IMR-90 (cell line): Measurements from ENCODE around the gene FGD3. TPM values are rescaled to one million over a fixed set of nuclear protein-coding genes. Genes with fewer than 3 reads are reported as not detected.

Experiments
- ATAC-seq: fragments of 200-7000 bp; cut with Tn5 transposase; 2 replicates; pipeline ENCODE4 v1.9.1; 2020; ENCODE audit warnings: low read depth, mild to moderate bottlenecking, moderate library complexity
- BruUV-seq: library from RNA; stranded (reverse); fragments of 400-500 nt; replicated peaks from 2 replicates; lab custom pipeline; 2021; lab: Mats Ljungman, UMichigan
- CTCF ChIA-PET: fragments of 300-600 bp; formaldehyde crosslinking; extraction: SDS; loops from one replicate; lab custom pipeline; 2021; ENCODE audit warnings: antibody characterized with exemption; lab: Yijun Ruan, JAX
- POLR2A ChIA-PET: fragments of 300-600 bp; sonication (Branson Sonifier 250); formaldehyde crosslinking; loops from one replicate; lab custom pipeline; 2022; ENCODE audit warnings: antibody characterized with exemption; ENCODE audit not compliant: unreplicated experiment; lab: Charles Lee
- DNase-seq: peaks from one replicate; pipeline ENCODE4 v3.0.0; 2013
- H2AFZ ChIP-seq: replicated peaks from 2 replicates; pipeline ENCODE3; 2013; ENCODE audit warnings: low read length, mild to moderate bottlenecking; ENCODE audit not compliant: poor library complexity
- H2AK5ac ChIP-seq: 2 replicates; pipeline ENCODE4 v1.6.1; 2013; ENCODE audit warnings: low read depth, low read length, inconsistent platforms
- H2AK9ac ChIP-seq: replicated peaks from 2 replicates; pipeline ENCODE3; 2013; ENCODE audit warnings: mild to moderate bottlenecking, low read depth, low read length, moderate library complexity; ENCODE audit not compliant: poor library complexity
- H2BK120ac ChIP-seq: 2 replicates; pipeline ENCODE4 v1.6.1; 2013; ENCODE audit warnings: low read depth, low read length, inconsistent platforms
- H2BK15ac ChIP-seq: 3 replicates; pipeline ENCODE4 v1.6.1; 2013; ENCODE audit warnings: low read depth, low read length, inconsistent platforms
- H2BK20ac ChIP-seq: 2 replicates; pipeline ENCODE4 v1.6.1; 2013; ENCODE audit warnings: low read depth, mild to moderate bottlenecking, inconsistent platforms, low read length, moderate library complexity
- H2BK5ac ChIP-seq: 2 replicates; pipeline ENCODE4 v1.6.1; 2013; ENCODE audit warnings: mild to moderate bottlenecking, low read depth, low read length, inconsistent platforms; ENCODE audit not compliant: poor library complexity, severe bottlenecking
- H3K14ac ChIP-seq: replicated peaks from 2 replicates; pipeline ENCODE4 v1.6.1; 2013; ENCODE audit warnings: low read depth, low read length, inconsistent platforms
- H3K18ac ChIP-seq: 2 replicates; pipeline ENCODE4 v1.6.1; 2013; ENCODE audit warnings: low read depth, low read length, control low read depth
- H3K23ac ChIP-seq: 2 replicates; pipeline ENCODE4 v1.6.1; 2013; ENCODE audit warnings: low read depth, low read length, inconsistent platforms
- H3K27ac ChIP-seq: 2 replicates; pipeline ENCODE4 v1.5.1; 2013; ENCODE audit warnings: mild to moderate bottlenecking, control low read depth, low read length; ENCODE audit not compliant: insufficient read depth
- H3K27me3 ChIP-seq: 2 replicates; pipeline ENCODE4 v1.6.1; 2013; ENCODE audit warnings: low read length; ENCODE audit not compliant: control insufficient read depth, insufficient read depth
- H3K36me3 ChIP-seq: 2 replicates; pipeline ENCODE4 v1.6.1; 2013; ENCODE audit warnings: low read length, mixed read lengths; ENCODE audit not compliant: control insufficient read depth, insufficient read depth
- H3K4ac ChIP-seq: 2 replicates; pipeline ENCODE4 v1.6.1; 2013; ENCODE audit warnings: low read depth, low read length, inconsistent platforms
- H3K4me1 ChIP-seq: 2 replicates; pipeline ENCODE4 v1.6.1; 2013; ENCODE audit warnings: low read length, mixed read lengths; ENCODE audit not compliant: control insufficient read depth, insufficient read depth
- H3K4me2 ChIP-seq: 2 replicates; pipeline ENCODE4 v1.6.1; 2013; ENCODE audit warnings: low read depth, mild to moderate bottlenecking, control low read depth, low read length, moderate library complexity
- H3K4me3 ChIP-seq: 2 replicates; pipeline ENCODE4 v1.5.1; 2013; ENCODE audit warnings: low read depth, mild to moderate bottlenecking, control low read depth, low read length, moderate library complexity; ENCODE audit not compliant: insufficient read depth
- H3K56ac ChIP-seq: 2 replicates; pipeline ENCODE4 v1.6.1; 2013; ENCODE audit warnings: low read length, inconsistent platforms; ENCODE audit not compliant: insufficient read depth; ENCODE audit errors: extremely low read depth
- H3K79me1 ChIP-seq, 2 experiments: 2 replicates each; pipeline ENCODE4 v1.6.1; 2013; ENCODE audit warnings: low read length in 2 of 2, inconsistent platforms in 1 of 2, low read depth in 1 of 2
- H3K9ac ChIP-seq: 2 replicates; pipeline ENCODE4 v1.6.1; 2013; ENCODE audit warnings: low read depth, low read length, control low read depth
- H3K9me1 ChIP-seq: 2 replicates; pipeline ENCODE4 v1.6.1; 2013; ENCODE audit warnings: low read length, inconsistent platforms; ENCODE audit not compliant: insufficient read depth
- H3K9me3 ChIP-seq: 2 replicates; pipeline ENCODE4 v1.6.1; 2013; ENCODE audit warnings: low read length; ENCODE audit not compliant: control insufficient read depth, insufficient read depth
- H4K20me1 ChIP-seq: 2 replicates; pipeline ENCODE4 v1.6.1; 2013; ENCODE audit warnings: low read length, inconsistent platforms; ENCODE audit not compliant: insufficient read depth
- H4K5ac ChIP-seq: 2 replicates; pipeline ENCODE4 v1.6.1; 2013; ENCODE audit warnings: mild to moderate bottlenecking, low read depth, low read length, control low read depth
- H4K8ac ChIP-seq, 2 experiments: 2 replicates each; pipeline ENCODE4 v1.6.1; 2013; ENCODE audit warnings: low read depth in 2 of 2, low read length in 2 of 2, control low read depth in 1 of 2, inconsistent platforms in 1 of 2
- H4K91ac ChIP-seq: 2 replicates; pipeline ENCODE4 v1.6.1; 2013; ENCODE audit warnings: low read depth, low read length, inconsistent platforms; ENCODE audit not compliant: insufficient read depth
- BHLHE40 ChIP-seq: fragments of 150-350 bp; IDR thresholded peaks from 2 replicates; pipeline ENCODE4 v1.6.1; 2016; ENCODE audit warnings: mild to moderate bottlenecking, low read depth, low read length
- CEBPB ChIP-seq: IDR thresholded peaks from 2 replicates; pipeline ENCODE4 v1.6.1; 2012; ENCODE audit warnings: low read depth, low read length, improper control_type of control experiment
- CHD1 ChIP-seq: IDR thresholded peaks from 2 replicates; pipeline ENCODE4 v1.6.1; 2012; ENCODE audit warnings: low read depth, low read length, improper control_type of control experiment
- CTCF ChIP-seq: conservative IDR thresholded peaks from 2 replicates; pipeline ENCODE4 v1.5.1; 2012; ENCODE audit warnings: mild to moderate bottlenecking, low read depth, low read length, improper control_type of control experiment
- ELK1 ChIP-seq: fragments of 150-350 bp; IDR thresholded peaks from 2 replicates; pipeline ENCODE4 v1.6.1; 2016; ENCODE audit warnings: low read depth, mild to moderate bottlenecking, low read length, moderate library complexity, borderline replicate concordance
- FOS ChIP-seq: fragments of 150-350 bp; IDR thresholded peaks from 2 replicates; pipeline ENCODE4 v1.6.1; 2016; ENCODE audit warnings: low read depth, low read length
- MAFK ChIP-seq: IDR thresholded peaks from 2 replicates; pipeline ENCODE4 v1.6.1; 2012; ENCODE audit warnings: low read depth, low read length, improper control_type of control experiment
- MAZ ChIP-seq: IDR thresholded peaks from 2 replicates; pipeline ENCODE4 v1.6.1; 2012; ENCODE audit warnings: low read depth, mild to moderate bottlenecking, low read length, improper control_type of control experiment, moderate library complexity, borderline replicate concordance
- MXI1 ChIP-seq: IDR thresholded peaks from 2 replicates; pipeline ENCODE4 v1.6.1; 2012; ENCODE audit warnings: low read depth, mild to moderate bottlenecking, low read length, moderate library complexity, borderline replicate concordance
- NFE2L2 ChIP-seq: fragments of 150-350 bp; IDR thresholded peaks from 2 replicates; pipeline ENCODE4 v1.6.1; 2016; ENCODE audit warnings: low read depth, mild to moderate bottlenecking, low read length
- POLR2A ChIP-seq: IDR thresholded peaks from 2 replicates; pipeline ENCODE4 v1.6.1; 2012; ENCODE audit warnings: mild to moderate bottlenecking, low read depth, low read length
- RAD21 ChIP-seq: IDR thresholded peaks from 2 replicates; pipeline ENCODE4 v1.6.1; 2012; ENCODE audit warnings: low read length, improper control_type of control experiment
- RCOR1 ChIP-seq: IDR thresholded peaks from 2 replicates; pipeline ENCODE4 v1.6.1; 2012; ENCODE audit warnings: mild to moderate bottlenecking, low read length, improper control_type of control experiment; ENCODE audit not compliant: insufficient replicate concordance
- RFX5 ChIP-seq: IDR thresholded peaks from 2 replicates; pipeline ENCODE4 v1.8.0; 2012; ENCODE audit warnings: low read depth, mild to moderate bottlenecking, low read length, moderate library complexity
- SMC3 ChIP-seq: fragments of 150-350 bp; IDR thresholded peaks from 2 replicates; pipeline ENCODE4 v1.6.1; 2016; ENCODE audit warnings: low read depth, mild to moderate bottlenecking, antibody characterized with exemption, low read length, moderate library complexity
- WGBS, 2 experiments: methylation state at CpG; one replicate each; pipeline versions ENCODE4 v1.1.5 to v1.1.7; 2013; ENCODE audit warnings: missing lambda C conversion rate in 2 of 2; ENCODE audit not compliant: insufficient read length in 1 of 2; ENCODE audit errors: extremely low coverage in 2 of 2; 5-methylcytosine and 5-hydroxymethylcytosine counted together
- dilution Hi-C: fragments of 300-500 bp; cut with HindIII; formaldehyde crosslinking; loops from one replicate; pipeline ENCODE4 v1.14.3; 2018; ENCODE audit warnings: low sequenced_read_pairs; ENCODE audit not compliant: unreplicated experiment
- in situ Hi-C: fragments of 300-500 bp; cut with MboI; formaldehyde crosslinking; loops from 3 replicates; pipeline ENCODE4 v1.14.3; 2019; ENCODE audit warnings: low sequenced_read_pairs, inconsistent platforms, mixed read lengths
- intact Hi-C: fragments of 100-400 bp; cut with micrococcal nuclease; formaldehyde crosslinking; loops from 2 replicates; pipeline ENCODE4 v1.10.0; 2022
- polyA plus RNA-seq, 3 experiments: library from polyadenylated mRNA; depleted of rRNA; stranded (reverse); fragments of >200 nt; gene quantifications; 2 replicates each; pipeline ENCODE4 v1.2.3, GENCODE V29; 2012; ENCODE audit warnings: low replicate concordance in 1 of 3
- total RNA-seq: library from RNA; depleted of rRNA; stranded (reverse); fragments of >200 nt; gene quantifications from 2 replicates; pipeline ENCODE4 v1.2.3, GENCODE V29; 2012
- TF ChIP-seq, protein P1 (sequence below): fragments of 150-350 bp; IDR thresholded peaks from 2 replicates; pipeline ENCODE4 v1.6.1; 2017; ENCODE audit warnings: mild to moderate bottlenecking, antibody characterized with exemption, low read length, low read depth

FGD3 gene
- total and polyA plus RNA-seq, 2 of the 4 experiments (the other 2 are of a cell fraction) = not detected

DNA sequence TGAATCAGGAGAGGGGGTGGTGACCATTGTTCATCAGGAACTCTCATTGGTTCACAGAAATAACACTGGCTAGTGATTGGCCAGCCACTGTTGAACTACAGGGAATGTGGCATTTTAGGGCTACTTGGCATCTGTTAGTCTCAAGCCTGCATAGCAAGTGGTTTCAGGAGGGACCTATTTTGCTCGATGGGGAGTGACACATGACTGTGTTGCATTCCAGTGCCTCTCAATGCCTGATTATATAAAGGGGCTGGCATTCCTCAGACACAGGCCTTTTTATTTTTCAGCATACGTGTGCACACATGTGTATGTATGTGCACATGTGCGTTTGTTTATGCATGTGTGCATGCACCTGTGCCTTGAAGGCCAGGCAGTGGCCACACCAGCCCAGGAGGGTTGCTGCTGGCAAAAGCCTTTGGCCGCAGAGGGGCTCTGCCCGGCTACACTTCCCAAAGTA, 23.2 kb downstream of the FGD3 start:
- dilution Hi-C loops = no loop called here
- H2AFZ ChIP-seq = no peak overlapping the region
- no peaks in the 10 kb centered on the region for H3K36me3 ChIP-seq
- no peak overlapping the region for H2BK120ac ChIP-seq
- no peak overlapping the region for H3K18ac ChIP-seq
- H3K9ac ChIP-seq = no peak overlapping the region
- H3K9me3 ChIP-seq = no peaks in the 10 kb centered on the region
- no peak overlapping the region for H3K4me3 ChIP-seq
- no peak overlapping the region for H2BK20ac ChIP-seq
- H3K27me3 ChIP-seq = peaks cover 4% of the 10 kb centered on the region; the same call in 1 of the 2 replicates
- no peak for ATAC-seq
- no peak overlapping the region for H4K8ac ChIP-seq
- TF ChIP-seq, protein P1, sequence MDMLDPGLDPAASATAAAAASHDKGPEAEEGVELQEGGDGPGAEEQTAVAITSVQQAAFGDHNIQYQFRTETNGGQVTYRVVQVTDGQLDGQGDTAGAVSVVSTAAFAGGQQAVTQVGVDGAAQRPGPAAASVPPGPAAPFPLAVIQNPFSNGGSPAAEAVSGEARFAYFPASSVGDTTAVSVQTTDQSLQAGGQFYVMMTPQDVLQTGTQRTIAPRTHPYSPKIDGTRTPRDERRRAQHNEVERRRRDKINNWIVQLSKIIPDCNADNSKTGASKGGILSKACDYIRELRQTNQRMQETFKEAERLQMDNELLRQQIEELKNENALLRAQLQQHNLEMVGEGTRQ = no peak
- TF ChIP-seq RCOR1 = no peak
- no peak for TF ChIP-seq MAZ
- TF ChIP-seq SMC3 = no peak
- TF ChIP-seq CTCF = no peak
- no peak for TF ChIP-seq FOS
- no peak for TF ChIP-seq CHD1
- TF ChIP-seq NFE2L2 = no peak
- no peak for TF ChIP-seq MXI1
- TF ChIP-seq CEBPB = no peak
- no peak for TF ChIP-seq MAFK
- no peak for TF ChIP-seq RAD21
- no peak for TF ChIP-seq ELK1
- TF ChIP-seq BHLHE40 = no peak
- TF ChIP-seq POLR2A = no peak
- TF ChIP-seq RFX5 = no peak
- H2BK15ac ChIP-seq = no peak overlapping the region
- no peaks in the 10 kb centered on the region for H3K4me1 ChIP-seq
- in situ Hi-C loops = no loop called here
- peak; percentile 4 for DNase-seq
- intact Hi-C loops = no loop called here
- no peaks in the 10 kb centered on the region for H4K20me1 ChIP-seq
- no peak overlapping the region for H4K91ac ChIP-seq
- no peak overlapping the region for H3K23ac ChIP-seq
- H3K56ac ChIP-seq = no peak overlapping the region
- no peaks in the 10 kb centered on the region for H3K9me1 ChIP-seq
- BruUV-seq = no TSS peak
- no peak overlapping the region for H4K5ac ChIP-seq
- no peaks in the 10 kb centered on the region for H3K79me1 ChIP-seq
- WGBS, 2 experiments = no CpG with 5 or more reads among the region's 5 CpGs
- no peak overlapping the region for H3K4ac ChIP-seq
- no peak overlapping the region for H3K27ac ChIP-seq
- no peak overlapping the region for H2AK9ac ChIP-seq
- no peak overlapping the region for H2AK5ac ChIP-seq
- POLR2A ChIA-PET = no interaction called here
- H3K4me2 ChIP-seq = no peak overlapping the region
- H2BK5ac ChIP-seq = no peak overlapping the region
- H3K14ac ChIP-seq = no peak overlapping the region
- CTCF ChIA-PET = no interaction called here
